Fibroblast of villous mesenchyme (primary cell): ENCODE measurements around the gene PLAC9. TPM values are rescaled to one million over a fixed set of nuclear protein-coding genes. Genes with fewer than 3 reads are reported as not detected.

Experiments
- DNase-seq: peaks from one replicate; pipeline ENCODE4 v3.0.0-alpha.2; 2010; ENCODE audit warnings: low read depth
- H3K4me3 ChIP-seq: 2 replicates; pipeline ENCODE4 v1.5.1; 2011; ENCODE audit warnings: low read depth, mild to moderate bottlenecking, low read length
- total RNA-seq: library from RNA; depleted of rRNA; stranded (reverse); fragments of >200 nt; gene quantifications from 2 replicates; pipeline ENCODE4 v1.2.3, GENCODE V29; 2012
- TF ChIP-seq, protein P1 (sequence below): IDR thresholded peaks from 2 replicates; pipeline ENCODE4 v1.5.1; 2012; ENCODE audit warnings: low read depth, mild to moderate bottlenecking, low read length; ENCODE audit not compliant: insufficient read depth

PLAC9 gene
- total RNA-seq, 1 donor = 0.43 TPM

- TF ChIP-seq, protein P1, sequence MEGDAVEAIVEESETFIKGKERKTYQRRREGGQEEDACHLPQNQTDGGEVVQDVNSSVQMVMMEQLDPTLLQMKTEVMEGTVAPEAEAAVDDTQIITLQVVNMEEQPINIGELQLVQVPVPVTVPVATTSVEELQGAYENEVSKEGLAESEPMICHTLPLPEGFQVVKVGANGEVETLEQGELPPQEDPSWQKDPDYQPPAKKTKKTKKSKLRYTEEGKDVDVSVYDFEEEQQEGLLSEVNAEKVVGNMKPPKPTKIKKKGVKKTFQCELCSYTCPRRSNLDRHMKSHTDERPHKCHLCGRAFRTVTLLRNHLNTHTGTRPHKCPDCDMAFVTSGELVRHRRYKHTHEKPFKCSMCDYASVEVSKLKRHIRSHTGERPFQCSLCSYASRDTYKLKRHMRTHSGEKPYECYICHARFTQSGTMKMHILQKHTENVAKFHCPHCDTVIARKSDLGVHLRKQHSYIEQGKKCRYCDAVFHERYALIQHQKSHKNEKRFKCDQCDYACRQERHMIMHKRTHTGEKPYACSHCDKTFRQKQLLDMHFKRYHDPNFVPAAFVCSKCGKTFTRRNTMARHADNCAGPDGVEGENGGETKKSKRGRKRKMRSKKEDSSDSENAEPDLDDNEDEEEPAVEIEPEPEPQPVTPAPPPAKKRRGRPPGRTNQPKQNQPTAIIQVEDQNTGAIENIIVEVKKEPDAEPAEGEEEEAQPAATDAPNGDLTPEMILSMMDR = no peak
- H3K4me3 ChIP-seq = no peak overlapping the region
- no peak for DNase-seq
Observed at GRCh38 chr10:80167471-80168161, 35.1 kb downstream of the PLAC9 start.

DNA sequence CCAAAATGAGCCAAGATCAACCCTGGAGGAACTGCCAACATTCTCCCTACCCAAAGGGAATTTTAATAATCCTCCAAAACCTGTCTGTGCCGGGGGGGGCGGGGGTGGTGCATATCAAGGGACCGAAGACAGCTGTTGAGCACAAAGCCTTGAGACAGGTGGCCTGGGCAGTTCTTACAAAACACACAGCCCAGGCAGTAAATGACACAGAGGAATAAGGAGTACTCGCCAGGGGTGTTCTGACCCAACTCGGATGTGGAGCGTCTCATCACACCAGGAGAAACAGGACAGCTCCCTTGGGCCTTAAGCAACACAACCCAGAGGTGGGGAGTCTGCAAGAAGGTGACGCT, 35.6 kb downstream of the PLAC9 start:
- H3K4me3 ChIP-seq = no peak overlapping the region
- TF ChIP-seq, protein P1 = no peak
- no peak for DNase-seq

DNA sequence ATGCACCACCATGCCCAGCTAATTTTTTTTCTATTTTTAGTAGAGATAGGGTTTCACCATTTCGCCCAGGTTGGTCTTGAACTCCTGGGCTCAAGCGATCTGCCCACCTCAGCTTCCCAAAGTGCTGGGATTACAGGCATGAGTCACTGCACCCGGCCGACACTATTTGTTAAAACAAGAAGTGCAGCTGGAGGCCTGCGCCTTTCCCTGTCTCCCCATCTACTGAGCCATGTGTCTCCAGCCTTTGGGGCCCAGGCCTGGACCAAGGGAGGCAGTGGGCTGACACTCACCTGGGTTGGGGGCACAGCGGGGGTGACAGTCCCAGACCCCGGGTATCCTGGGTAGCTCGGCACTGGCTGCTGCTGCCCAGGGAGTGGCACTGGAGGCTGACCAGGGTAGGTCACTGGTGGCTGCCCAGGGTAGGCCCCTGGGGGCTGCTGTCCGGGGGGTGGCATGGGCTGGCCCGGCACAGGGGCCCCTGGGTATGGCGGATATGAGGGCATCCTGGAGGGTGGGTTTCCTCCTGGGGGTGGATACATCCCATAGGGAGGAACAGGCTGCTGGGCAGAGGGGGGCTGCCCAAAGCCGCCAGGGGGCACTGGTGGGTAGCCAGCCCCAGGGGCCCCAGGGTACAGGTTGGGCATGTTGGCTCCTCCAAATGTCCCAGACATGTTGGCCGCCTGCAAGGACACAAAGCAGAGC, 36.3 kb downstream of the PLAC9 start:
- TF ChIP-seq, protein P1 = peak; percentile 24
- DNase-seq = peak; percentile 39
- no peak overlapping the region for H3K4me3 ChIP-seq

GRCh38 chr10:80170026-80170425, 37.5 kb downstream of the PLAC9 start:
- no peak overlapping the region for H3K4me3 ChIP-seq
- TF ChIP-seq, protein P1 = no peak
- no peak for DNase-seq

- H3K4me3 ChIP-seq = no peak overlapping the region
Observed at GRCh38 chr10:80170641-80171040, 38.1 kb downstream of the PLAC9 start.

DNA sequence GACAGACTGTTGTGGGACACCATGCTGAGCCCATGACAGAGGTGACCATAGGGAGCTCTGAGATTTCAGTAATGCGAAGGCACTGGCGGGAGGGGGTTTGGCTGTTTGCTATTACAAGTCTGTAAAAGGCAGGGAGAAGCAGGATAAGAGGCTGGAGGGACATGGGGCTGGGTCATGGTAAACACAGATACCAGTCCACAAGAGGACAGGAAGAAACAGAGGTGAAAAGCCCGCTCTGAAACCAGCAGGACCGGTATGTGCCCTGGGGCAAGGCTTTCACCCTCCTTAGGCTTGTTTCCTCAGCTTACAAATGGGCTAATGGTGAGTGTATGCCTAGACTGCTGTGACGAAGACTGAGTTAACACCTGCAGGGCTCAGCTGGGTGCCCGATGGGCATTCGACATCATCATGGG, 38.7 kb downstream of the PLAC9 start:
- no peak overlapping the region for H3K4me3 ChIP-seq
- no peak for DNase-seq
- TF ChIP-seq, protein P1 = no peak

More at GRCh38 chr10:80170641-80171040, 38.1 kb downstream of the PLAC9 start:
- DNase-seq = no peak
- TF ChIP-seq, protein P1 = no peak
